Adrenal gland (tissue), 12 donors: ENCODE results near the gene CTSH. TPM values are rescaled to one million over a fixed set of nuclear protein-coding genes. Genes with fewer than 3 reads are reported as not detected.

ENCODE experiments used
- DNase-seq, 7 donors: peaks; one replicate each; pipeline ENCODE4 v3.0.0-alpha.2; 2019 to 2020
- H3K27ac ChIP-seq, 5 donors: fragments of 200-600 bp; sonication (generic) in 4 of 5; 1 replicate in 3 of 5; 2 replicates in 2 of 5; pipeline versions ENCODE4 v1.5.1 to v1.8.0; 2016 to 2020; ENCODE audit warnings: mild to moderate bottlenecking in 1 of 5
- H3K27me3 ChIP-seq: fragments of 200-600 bp; 2 replicates; pipeline ENCODE4 v1.8.0; 2021
- H3K36me3 ChIP-seq, 2 donors: fragments of 200-600 bp; replicated peaks in 1 of 2; 1 replicate in 1 of 2; 2 replicates in 1 of 2; pipeline versions ENCODE4 v1.5.1 to v1.8.0; 2018 to 2022
- H3K4me1 ChIP-seq, 2 donors: fragments of 200-600 bp; replicated peaks in 1 of 2; 1 replicate in 1 of 2; 2 replicates in 1 of 2; pipeline versions ENCODE4 v1.5.1 to v1.8.0; 2018 to 2021
- H3K4me3 ChIP-seq, 4 donors: fragments of 200-600 bp; sonication (generic) in 3 of 4; one replicate each; pipeline ENCODE4 v1.5.1; 2016 to 2018
- H3K9me3 ChIP-seq, 3 donors: fragments of 200-600 bp; sonication (generic) in 1 of 3; replicated peaks in 1 of 3; 1 replicate in 2 of 3; 2 replicates in 1 of 3; pipeline versions ENCODE4 v1.5.1 to v1.8.0; 2016 to 2021
- CTCF ChIP-seq, 6 experiments: fragments of 450-650 bp in 4 of 6; fragments of 200-600 bp in 2 of 6; sonication (generic) in 1 of 6; IDR thresholded peaks; 1 replicate in 5 of 6; 2 replicates in 1 of 6; pipeline versions ENCODE4 v1.5.1 to v1.8.0; 2016 to 2021; ENCODE audit warnings: antibody characterized with exemption in 6 of 6, mild to moderate bottlenecking in 2 of 6, moderate library complexity in 1 of 6
- POLR2A ChIP-seq, 2 donors: fragments of 450-650 bp; IDR thresholded peaks; one replicate each; pipeline ENCODE4 v1.6.1; 2017; ENCODE audit warnings: antibody characterized with exemption in 2 of 2, mild to moderate bottlenecking in 2 of 2, moderate library complexity in 1 of 2
- WGBS, 4 donors: extraction: QIAGEN DNeasy Blood & Tissue Kit in 2 of 4; methylation state at CpG; one replicate each; pipeline versions ENCODE4 v1.1.5 to v1.1.7; 2013 to 2017; 5-methylcytosine and 5-hydroxymethylcytosine counted together
- intact Hi-C, 2 donors: fragments of 100-400 bp; cut with DNase I; formaldehyde crosslinking; loops; one replicate each; pipeline versions ENCODE4 v1.14.1 to v1.15.0; 2022 to 2023
- polyA plus RNA-seq, 3 donors: library from polyadenylated mRNA; stranded (reverse); fragments of 200-250 nt in 2 of 3; fragments of 350-450 nt in 1 of 3; fragmentation: Illumina TruSeq in 1 of 3; extraction: RNeasy Lipid Tissue Mini Kit (QIAGEN cat#74804) in 1 of 3; gene quantifications; one replicate each; pipeline ENCODE4 v1.2.3, GENCODE V29; 2013 to 2014
- total RNA-seq, 9 donors: library from RNA; depleted of rRNA in 4 of 9; stranded (reverse); fragments of >200 nt in 4 of 9; fragments of 120-200 nt in 1 of 9; fragmentation: NEBNext Ultra II Directional in 1 of 9; extraction: Animal tissue kit (Norgen Biotek cat#: 25700) in 1 of 9; gene quantifications; one replicate each; pipeline versions ENCODE4 v1.1.0 to v1.2.4, GENCODE V29; 2013 to 2023
- donor health status: healthy with polysubstance abuse.
- donor health status: Bipolar disorder and iron deficiency.
- donor health status: DM: yes; HTN: yes; CAD: no.
- donor health status: DM: no; HTN: no; CAD: no.
- donor health status: DM: no; HTN: no; CAD: no.
- donor health status: DM: yes; HTN: yes; CAD: no.

CTSH gene
- total and polyA plus RNA-seq, 12 donors: 24.2 to 303 (median 139) TPM

- no peak for DNase-seq
- intact Hi-C loops: no loop called here
- Histone ChIP-seq H3K27me3 (no peaks in the 10 kb centered on the region), H3K4me1 (peaks cover 16% of the 10 kb centered on the region in 2 donors), H3K4me3 (no peak overlapping the region), H3K9me3 (no peaks in the 10 kb centered on the region), H3K36me3 (no peaks in the 10 kb centered on the region), H3K27ac (no peak overlapping the region)
- 59 to 90% (median 89%) methylated on average over 5 of the region's 5 CpGs for WGBS, 4 donors
- TF ChIP-seq POLR2A (IDR thresholded peaks at IDR 0.05) (no peak), CTCF (IDR thresholded peaks at IDR 0.05) (no peak)
Measured at GRCh38 chr15:78946493-78946892, 1.6 kb upstream of the CTSH start.

GRCh38 chr15:78944202-78944625 is 632 bp downstream of the CTSH start:
- whole genome bisulfite sequencing, 4 donors: 29 to 56% (median 42%) methylated on average over 3 to 12 of the region's 12 CpGs
- Histone ChIP-seq H3K9me3 (no peaks in the 10 kb centered on the region), H3K27ac (peak overlapping the region in 3 of 5 donors; percentile 70 to 77 (median 72)), H3K27me3 (no peaks in the 10 kb centered on the region), H3K36me3 (no peaks in the 10 kb centered on the region), H3K4me1 (peaks cover 8 to 9% of the 10 kb centered on the region in 2 donors), H3K4me3 (peak overlapping the region in 2 of 4 donors; percentile 53 to 68)
- peak in 4 of 7 donors; percentile 33 to 56 (median 40) for DNase-seq
- TF ChIP-seq CTCF (IDR thresholded peaks at IDR 0.05) (no peak), POLR2A (IDR thresholded peaks at IDR 0.05) (no peak)
- intact Hi-C loops: no loop called here

GRCh38 chr15:78943692-78944091 is 1.2 kb downstream of the CTSH start:
- no peak overlapping the region for H3K27ac ChIP-seq
- DNase-seq: no peak
- peaks cover 8 to 9% of the 10 kb centered on the region in 2 donors for H3K4me1 ChIP-seq
- 75 to 89% (median 81%) methylated on average over 7 of the region's 7 CpGs for WGBS, 4 donors
- intact Hi-C loops: no loop called here
- no peaks in the 10 kb centered on the region for H3K9me3 ChIP-seq
- no peaks in the 10 kb centered on the region for H3K36me3 ChIP-seq
- no peak for TF ChIP-seq POLR2A (IDR thresholded peaks at IDR 0.05)
- TF ChIP-seq CTCF (IDR thresholded peaks at IDR 0.05): no peak
- no peaks in the 10 kb centered on the region for H3K27me3 ChIP-seq
- peak overlapping the region in 1 of 4 donors; percentile 68 for H3K4me3 ChIP-seq

- WGBS, 4 donors: 89 to 97% (median 92%) methylated on average over 4 of the region's 4 CpGs
- Histone ChIP-seq H3K4me1 (peaks cover 8 to 15% of the 10 kb centered on the region in 2 donors), H3K4me3 (no peak overlapping the region), H3K27ac (no peak overlapping the region), H3K27me3 (no peaks in the 10 kb centered on the region), H3K9me3 (no peaks in the 10 kb centered on the region), H3K36me3 (no peaks in the 10 kb centered on the region)
- TF ChIP-seq POLR2A (IDR thresholded peaks at IDR 0.05) (no peak), CTCF (IDR thresholded peaks at IDR 0.05) (no peak)
- intact Hi-C loops: no loop called here
- no peak for DNase-seq
Measured at GRCh38 chr15:78942741-78943140, 2.1 kb downstream of the CTSH start.
